HFFc6 (cell line): ENCODE data around the gene TSEN34. TPM values are rescaled to one million over a fixed set of nuclear protein-coding genes. Genes with fewer than 3 reads are reported as not detected.

Source experiments
- DNase-seq: peaks from one replicate; pipeline ENCODE4 v3.0.0-alpha.2; 2018
- H3K27ac Mint-ChIP-seq: 2 replicates; pipeline ENCODE4 v1.8.0; 2020; ENCODE audit warnings: mild to moderate bottlenecking, mixed read lengths
- H3K27me3 Mint-ChIP-seq: 2 replicates; pipeline ENCODE4 v1.8.0; 2021; ENCODE audit warnings: mild to moderate bottlenecking, moderate library complexity, mixed read lengths; ENCODE audit not compliant: insufficient read depth
- H3K36me3 Mint-ChIP-seq: 2 replicates; pipeline ENCODE4 v1.8.0; 2021; ENCODE audit warnings: low read depth, mixed read lengths
- H3K4me1 Mint-ChIP-seq: 2 replicates; pipeline ENCODE4 v1.8.0; 2020; ENCODE audit warnings: low read depth, mixed read lengths
- H3K4me3 Mint-ChIP-seq: 2 replicates; pipeline ENCODE4 v1.8.0; 2020; ENCODE audit warnings: mild to moderate bottlenecking, moderate library complexity, mixed read lengths
- H3K9me3 Mint-ChIP-seq: 2 replicates; pipeline ENCODE4 v1.8.0; 2020; ENCODE audit warnings: mild to moderate bottlenecking, mixed read lengths
- total RNA-seq, 6 experiments: library from RNA; stranded (reverse); fragmentation: NEBNext Ultra II Directional; extraction: Animal tissue kit (Norgen Biotek cat#: 25700); gene quantifications; 2 replicates in 1 of 6; 3 replicates in 5 of 6; pipeline ENCODE4 v1.2.3, GENCODE V29; 2021
- TF ChIP-seq, protein P1 (sequence below): fragments of 200-600 bp; sonication (generic); IDR thresholded peaks from 2 replicates; pipeline ENCODE4 v1.5.0; 2021; ENCODE audit warnings: antibody characterized with exemption, mild to moderate bottlenecking

Gene TSEN34
- total RNA-seq, 6 experiments from 2014 or later = 51.2 to 58.8 (median 54.4) TPM

DNA sequence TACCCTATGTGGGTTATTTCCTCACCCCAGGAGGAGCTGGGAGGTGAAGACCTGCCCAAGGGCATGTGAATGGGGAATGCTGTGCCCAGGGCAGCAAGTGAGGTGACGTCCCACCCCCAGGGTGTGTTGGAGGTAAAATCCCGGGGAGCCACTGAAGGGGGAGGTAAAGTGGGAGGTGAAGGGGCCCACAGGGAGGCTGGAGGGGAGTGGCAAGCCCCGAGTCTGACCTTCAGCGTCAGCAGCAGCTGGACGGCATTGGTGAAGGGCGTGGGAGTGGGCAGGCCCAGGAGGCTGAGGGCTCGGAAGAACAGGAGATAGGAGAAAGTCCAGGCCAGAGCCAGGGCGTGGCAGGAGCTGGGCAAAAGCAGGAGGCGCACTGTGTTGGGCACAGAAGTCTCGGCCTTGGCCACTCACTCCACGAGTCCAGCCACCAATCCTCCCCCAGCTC lies 4.2 kb upstream of the TSEN34 start:
- H3K36me3 Mint-ChIP-seq = peaks cover 42% of the 10 kb centered on the region
- peak overlapping the region; percentile 94 for H3K4me3 Mint-ChIP-seq
- H3K27me3 Mint-ChIP-seq = peaks cover 4% of the 10 kb centered on the region
- TF ChIP-seq, protein P1, sequence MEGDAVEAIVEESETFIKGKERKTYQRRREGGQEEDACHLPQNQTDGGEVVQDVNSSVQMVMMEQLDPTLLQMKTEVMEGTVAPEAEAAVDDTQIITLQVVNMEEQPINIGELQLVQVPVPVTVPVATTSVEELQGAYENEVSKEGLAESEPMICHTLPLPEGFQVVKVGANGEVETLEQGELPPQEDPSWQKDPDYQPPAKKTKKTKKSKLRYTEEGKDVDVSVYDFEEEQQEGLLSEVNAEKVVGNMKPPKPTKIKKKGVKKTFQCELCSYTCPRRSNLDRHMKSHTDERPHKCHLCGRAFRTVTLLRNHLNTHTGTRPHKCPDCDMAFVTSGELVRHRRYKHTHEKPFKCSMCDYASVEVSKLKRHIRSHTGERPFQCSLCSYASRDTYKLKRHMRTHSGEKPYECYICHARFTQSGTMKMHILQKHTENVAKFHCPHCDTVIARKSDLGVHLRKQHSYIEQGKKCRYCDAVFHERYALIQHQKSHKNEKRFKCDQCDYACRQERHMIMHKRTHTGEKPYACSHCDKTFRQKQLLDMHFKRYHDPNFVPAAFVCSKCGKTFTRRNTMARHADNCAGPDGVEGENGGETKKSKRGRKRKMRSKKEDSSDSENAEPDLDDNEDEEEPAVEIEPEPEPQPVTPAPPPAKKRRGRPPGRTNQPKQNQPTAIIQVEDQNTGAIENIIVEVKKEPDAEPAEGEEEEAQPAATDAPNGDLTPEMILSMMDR = no peak
- no peaks in the 10 kb centered on the region for H3K9me3 Mint-ChIP-seq
- H3K27ac Mint-ChIP-seq = peak overlapping the region; percentile 94
- H3K4me1 Mint-ChIP-seq = peaks cover 23% of the 10 kb centered on the region
- DNase-seq = no peak

DNA sequence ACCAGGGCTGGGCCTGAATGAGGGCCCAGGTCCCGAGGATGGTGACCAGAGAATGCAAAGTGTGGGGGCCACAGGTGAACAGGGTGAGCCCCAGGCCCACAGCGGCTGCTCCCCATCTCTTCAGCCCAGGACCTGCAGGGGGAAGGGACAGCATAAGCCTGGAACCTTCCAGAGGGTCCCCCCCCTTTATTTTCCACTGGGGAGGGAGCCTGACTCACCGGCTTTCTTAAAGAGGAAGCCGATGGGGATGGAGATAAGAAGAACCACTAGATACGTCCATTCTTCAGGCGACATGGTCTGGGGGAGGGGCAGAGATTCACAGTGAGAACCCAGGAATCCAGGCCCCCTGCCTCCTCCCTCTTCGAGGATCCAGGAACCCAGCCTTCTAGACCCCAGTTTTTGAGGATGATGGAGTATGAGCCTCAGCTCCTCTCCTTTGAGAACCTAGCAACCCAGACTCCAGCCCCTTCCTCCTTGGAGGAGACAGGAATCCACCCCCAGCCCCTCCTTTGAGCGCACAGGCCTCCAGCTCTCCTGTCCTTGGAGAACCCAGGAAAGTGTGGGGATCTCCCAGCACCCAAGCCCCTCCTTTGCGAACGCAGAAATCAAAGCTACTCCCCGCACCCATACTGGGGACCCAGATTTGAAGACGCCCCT lies 2.8 kb upstream of the TSEN34 start:
- DNase-seq = peak; percentile 75
- H3K27me3 Mint-ChIP-seq = peaks cover 4% of the 10 kb centered on the region
- peaks cover 37% of the 10 kb centered on the region for H3K36me3 Mint-ChIP-seq
- peaks cover 37% of the 10 kb centered on the region for H3K4me1 Mint-ChIP-seq
- H3K9me3 Mint-ChIP-seq = no peaks in the 10 kb centered on the region
- H3K27ac Mint-ChIP-seq = peak overlapping the region; percentile 94
- H3K4me3 Mint-ChIP-seq = peak overlapping the region; percentile 94
- TF ChIP-seq, protein P1 = no peak

DNA sequence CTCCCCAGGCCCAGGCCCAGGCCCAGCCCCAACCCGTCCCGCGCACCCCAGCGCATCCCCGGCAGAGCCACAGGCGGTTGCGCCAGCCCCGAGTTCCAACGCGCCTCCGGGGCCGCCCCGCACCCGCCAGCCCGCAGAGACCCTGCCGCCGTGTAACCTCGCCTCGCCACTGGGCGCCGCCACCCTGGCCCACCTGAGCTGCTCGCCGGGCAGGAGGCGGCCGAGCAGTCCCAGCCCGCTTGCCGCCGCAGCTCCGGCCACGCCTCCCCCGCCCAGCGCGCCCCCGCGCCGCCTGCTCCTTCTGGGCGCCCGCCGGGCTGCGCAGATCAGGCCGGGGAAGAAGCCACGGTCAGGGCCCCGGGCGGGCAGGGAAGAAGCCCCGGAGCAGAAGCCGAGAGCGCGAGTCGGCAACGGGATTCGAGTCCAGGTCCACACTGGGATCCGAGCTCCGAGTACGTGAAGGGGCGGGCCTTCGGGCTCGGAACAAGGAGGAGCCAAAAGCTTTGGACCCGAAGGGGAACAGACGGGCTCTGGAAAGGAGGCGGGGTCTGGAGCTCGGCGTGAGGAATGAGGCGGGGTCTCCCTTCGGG lies 1.9 kb upstream of the TSEN34 start, which contains the start of gene MBOAT7:
Gene MBOAT7, minus strand, starts transcription at position 436 of the 590 bp plus-strand sequence. CDS start 1,072 bp downstream, outside the sequence.
- DNase-seq = no peak
- peak within 1 kb of the TSS; percentile 94 for H3K4me3 Mint-ChIP-seq
- H3K9me3 Mint-ChIP-seq = no peaks in the 10 kb centered on the region
- TF ChIP-seq, protein P1 = peak; percentile 59
- H3K4me1 Mint-ChIP-seq = peaks cover 37% of the 10 kb centered on the region
- peaks cover 30% of the 10 kb centered on the region for H3K36me3 Mint-ChIP-seq
- H3K27me3 Mint-ChIP-seq = peaks cover 4% of the 10 kb centered on the region
- peak within 1 kb of the TSS; percentile 99 for H3K27ac Mint-ChIP-seq

DNA sequence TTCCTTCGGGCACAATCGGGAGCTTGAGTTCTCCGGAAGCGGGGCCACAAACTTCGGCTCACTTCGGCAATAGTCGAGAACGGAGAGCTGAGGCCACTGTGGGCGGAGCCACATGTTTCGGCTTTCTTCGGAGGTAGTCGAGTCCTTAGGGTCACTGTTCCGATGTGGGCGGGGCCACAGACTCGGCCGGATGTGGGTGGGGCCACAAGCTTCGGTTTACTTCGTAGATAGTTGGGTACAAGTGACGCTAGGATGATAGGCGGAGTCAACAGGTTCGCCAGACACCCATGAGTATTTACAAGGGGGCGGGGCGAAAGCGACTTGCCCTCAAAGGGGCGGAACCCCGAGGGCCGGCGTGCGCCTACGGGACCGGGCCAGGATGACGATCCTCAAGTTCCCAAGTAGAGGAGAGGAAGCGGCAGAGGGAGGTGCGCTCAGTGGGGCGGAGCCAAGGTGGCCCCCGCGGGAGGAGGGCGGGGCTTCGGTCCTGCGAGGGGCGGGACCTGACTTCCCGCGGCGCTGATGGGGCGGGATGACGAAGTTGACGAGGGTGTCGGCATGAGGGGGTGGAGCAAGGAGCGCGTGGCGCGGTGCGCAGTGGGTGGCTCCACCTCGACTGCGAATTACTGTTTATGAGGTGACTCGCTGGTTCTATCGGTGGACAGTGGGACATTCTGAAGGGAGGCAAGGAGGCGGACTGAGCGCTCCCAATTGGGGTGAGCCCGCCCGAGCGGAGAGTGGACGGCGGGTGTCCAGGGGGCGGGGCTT lies 1.2 kb upstream of the TSEN34 start:
- Mint-ChIP-seq H3K9me3 (no peaks in the 10 kb centered on the region), H3K27ac (peak overlapping the region; percentile 99)
- TF ChIP-seq, protein P1 = no peak

DNA sequence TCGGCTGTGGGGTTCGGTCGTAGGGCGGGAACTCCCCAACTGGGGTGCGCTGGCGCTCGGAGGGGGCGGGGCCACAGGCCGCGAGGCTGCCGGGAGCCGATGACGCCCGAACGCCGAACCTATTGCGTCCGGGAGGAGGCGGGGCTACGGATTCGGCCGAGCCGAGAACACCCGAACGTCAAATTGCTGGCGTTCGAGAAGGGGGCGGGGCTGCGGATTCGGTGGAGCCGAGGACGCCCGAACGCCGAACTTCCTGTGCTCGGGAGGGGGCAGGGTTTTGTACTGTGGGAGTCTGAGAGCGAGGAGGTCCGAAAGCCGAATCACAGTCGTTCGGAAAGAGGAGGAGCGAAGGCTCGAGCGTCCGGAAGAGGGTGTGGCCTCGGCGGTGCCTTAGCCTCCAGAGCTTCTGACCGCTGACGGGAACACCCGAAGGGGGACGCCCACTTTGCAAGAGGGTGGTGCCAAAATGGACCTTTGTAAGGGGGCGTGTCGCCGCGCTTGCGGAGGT lies 551 bp upstream of the TSEN34 start:
- Mint-ChIP-seq H3K9me3 (no peaks in the 10 kb centered on the region), H3K27ac (peak overlapping the region; percentile 99), H3K4me1 (peaks cover 37% of the 10 kb centered on the region), H3K27me3 (peaks cover 4% of the 10 kb centered on the region), H3K4me3 (peak overlapping the region; percentile 94), H3K36me3 (peaks cover 29% of the 10 kb centered on the region)
- TF ChIP-seq, protein P1 = 0 out of 2 replicates have a peak, but pooled peaks have one; percentile 12
- DNase-seq = peak; percentile 99

More for the DNA sequence above, 1.2 kb upstream of the TSEN34 start:
- peaks cover 37% of the 10 kb centered on the region for H3K4me1 Mint-ChIP-seq
- H3K27me3 Mint-ChIP-seq = peaks cover 4% of the 10 kb centered on the region
- peaks cover 29% of the 10 kb centered on the region for H3K36me3 Mint-ChIP-seq
- peak overlapping the region; percentile 94 for H3K4me3 Mint-ChIP-seq
- peak; percentile 100 for DNase-seq
